A673 (cell line): Measurements from ENCODE around the gene PXDC1. TPM values are rescaled to one million over a fixed set of nuclear protein-coding genes. Genes with fewer than 3 reads are reported as not detected.
"Not testable (repeated sequence)": the region's sequence is repeated elsewhere in the genome, so short reads cannot be mapped to it uniquely, and the experiment has no call there.

ENCODE experiments used
- BruUV-seq: library from RNA; stranded (reverse); fragments of 400-500 nt; replicated peaks from 2 replicates; lab custom pipeline; 2021; lab: Mats Ljungman, UMichigan
- CTCF ChIA-PET: fragments of 300-600 bp; sonication (Branson Sonifier 250); formaldehyde crosslinking; loops from one replicate; lab custom pipeline; 2022; ENCODE audit warnings: antibody characterized with exemption; lab: Charles Lee
- POLR2A ChIA-PET: fragments of 300-600 bp; sonication (Branson Sonifier 250); formaldehyde crosslinking; loops from one replicate; lab custom pipeline; 2022; ENCODE audit warnings: antibody characterized with exemption; ENCODE audit not compliant: low non-redundant PET; lab: Charles Lee
- DNase-seq: peaks from one replicate; pipeline ENCODE4 v3.0.0-alpha.2; 2015; ENCODE audit warnings: low spot score
- H3K27ac ChIP-seq: fragments of 200-600 bp; sonication (generic); 2 replicates; pipeline ENCODE4 v1.5.1; 2016; ENCODE audit warnings: mixed run types, low read depth, mild to moderate bottlenecking, mixed read lengths, antibody characterized with exemption, low read length; ENCODE audit not compliant: poor library complexity, severe bottlenecking
- H3K27me3 ChIP-seq: fragments of 200-600 bp; sonication (generic); replicated peaks from 2 replicates; pipeline ENCODE4 v1.6.1; 2017; ENCODE audit warnings: mixed run types, low read depth, mild to moderate bottlenecking, mixed read lengths, antibody characterized with exemption, low read length; ENCODE audit not compliant: insufficient read depth, poor library complexity
- H3K36me3 ChIP-seq: fragments of 200-600 bp; sonication (generic); 2 replicates; pipeline ENCODE4 v1.6.1; 2016; ENCODE audit warnings: mixed run types, mild to moderate bottlenecking, mixed read lengths, antibody characterized with exemption, low read length; ENCODE audit not compliant: insufficient read depth, poor library complexity, severe bottlenecking
- H3K4me1 ChIP-seq: fragments of 200-600 bp; sonication (generic); 2 replicates; pipeline ENCODE4 v1.6.1; 2017; ENCODE audit warnings: mixed run types, mild to moderate bottlenecking, mixed read lengths, antibody characterized with exemption, low read length; ENCODE audit not compliant: insufficient read depth, poor library complexity, severe bottlenecking
- H3K4me3 ChIP-seq: fragments of 200-600 bp; sonication (generic); 2 replicates; pipeline ENCODE4 v1.5.1; 2016; ENCODE audit warnings: low read depth, mixed run types, mild to moderate bottlenecking, mixed read lengths, low read length; ENCODE audit not compliant: poor library complexity, severe bottlenecking
- H3K9me3 ChIP-seq: fragments of 200-600 bp; sonication (generic); 2 replicates; pipeline ENCODE4 v1.6.1; 2016; ENCODE audit warnings: mixed run types, low read depth, mild to moderate bottlenecking, mixed read lengths, antibody characterized with exemption, low read length; ENCODE audit not compliant: poor library complexity, severe bottlenecking
- CTCF ChIP-seq: fragments of 300-800, 200-600 bp; sonication (generic); conservative IDR thresholded peaks from 2 replicates; pipeline ENCODE4 v1.5.1; 2017; ENCODE audit warnings: low read depth, mild to moderate bottlenecking, antibody characterized with exemption, low read length, moderate library complexity, mixed read lengths
- EZH2 ChIP-seq: fragments of 200-600 bp; sonication (generic); IDR thresholded peaks from 2 replicates; pipeline ENCODE4 v1.6.1; 2017; ENCODE audit warnings: borderline replicate concordance, low read depth, mild to moderate bottlenecking, mixed read lengths, antibody characterized with exemption, low read length; ENCODE audit not compliant: poor library complexity, severe bottlenecking
- intact Hi-C: fragments of 100-400 bp; cut with micrococcal nuclease; formaldehyde crosslinking; loops from one replicate; pipeline ENCODE4 v1.10.0; 2022; ENCODE audit not compliant: unreplicated experiment
- total RNA-seq: library from RNA; stranded (reverse); gene quantifications from 2 replicates; pipeline ENCODE4 v1.2.3, GENCODE V29; 2021

Gene PXDC1
- total RNA-seq, 1 experiment from 2014 or later = 5.2 TPM

GRCh38 chr6:3768502-3768901 lies 17.0 kb upstream of the PXDC1 start:
- Histone ChIP-seq H3K36me3 (no peaks in the 10 kb centered on the region), H3K27me3 (no peaks in the 10 kb centered on the region), H3K27ac (no peak overlapping the region), H3K9me3 (no peaks in the 10 kb centered on the region), H3K4me3 (no peak overlapping the region), H3K4me1 (peaks cover 22% of the 10 kb centered on the region)
- POLR2A ChIA-PET = no interaction called here
- intact Hi-C loops = no loop called here
- CTCF ChIA-PET = no interaction called here
- DNase-seq = no peak
- no TSS peak for BruUV-seq
- TF ChIP-seq CTCF (no peak), EZH2 (no peak)

- H3K4me1 ChIP-seq = peaks cover 20% of the 10 kb centered on the region
- H3K27me3 ChIP-seq, H3K4me3 ChIP-seq, CTCF ChIA-PET, H3K36me3 ChIP-seq, BruUV-seq, H3K9me3 ChIP-seq, H3K27ac ChIP-seq, POLR2A ChIA-PET, intact Hi-C loops: not testable (repeated sequence)
- DNase-seq = peak; percentile 32
These were observed 16.0 kb upstream of the PXDC1 start for GRCh38 chr6:3767483-3767882.

GRCh38 chr6:3766214-3766613 lies 14.7 kb upstream of the PXDC1 start:
- Histone ChIP-seq H3K4me1 (peaks cover 20% of the 10 kb centered on the region), H3K27ac (no peak overlapping the region), H3K27me3 (no peaks in the 10 kb centered on the region), H3K36me3 (no peaks in the 10 kb centered on the region), H3K4me3 (no peak overlapping the region), H3K9me3 (no peaks in the 10 kb centered on the region)
- ChIA-PET CTCF (no interaction called here), POLR2A (no interaction called here)
- no peak for TF ChIP-seq EZH2
- TF ChIP-seq CTCF = no peak
- peak; percentile 77 for DNase-seq
- no TSS peak for BruUV-seq
- intact Hi-C loops = no loop called here

GRCh38 chr6:3765415-3765814 lies 13.9 kb upstream of the PXDC1 start:
- H3K9me3 ChIP-seq = no peaks in the 10 kb centered on the region
- no peak overlapping the region for H3K27ac ChIP-seq
- H3K27me3 ChIP-seq = no peaks in the 10 kb centered on the region
- no peak overlapping the region for H3K4me3 ChIP-seq
- BruUV-seq = no TSS peak
- TF ChIP-seq EZH2 = no peak
- no peak for TF ChIP-seq CTCF
- ChIA-PET POLR2A (no interaction called here), CTCF (no interaction called here)
- peaks cover 14% of the 10 kb centered on the region for H3K4me1 ChIP-seq
- intact Hi-C loops = no loop called here
- no peak for DNase-seq
- H3K36me3 ChIP-seq = no peaks in the 10 kb centered on the region
